Adipose tissue (tissue), 3 donors: ENCODE data around the gene ZNF782. TPM values are rescaled to one million over a fixed set of nuclear protein-coding genes. Genes with fewer than 3 reads are reported as not detected.

Experiments used
- polyA plus RNA-seq, 3 donors: library from polyadenylated mRNA; stranded (reverse); fragments of 200-250 nt; gene quantifications; one replicate each; pipeline ENCODE4 v1.2.3, GENCODE V29; 2013
- donor health status: healthy with polysubstance abuse.
- donor health status: Bipolar disorder and iron deficiency.
- donor health status: healthy.

Gene ZNF782
- polyA plus RNA-seq, 3 donors, result 0.67 to 2.5 (median 1.1) TPM

Other genes with a start within 250 kb of the ZNF782 start
- 10 to 100 TPM in 2 of 3 donors, 1 to 10 TPM in 1; 7.8 to 15.7 (median 10.5) TPM for gene CDC14B, start 234.7 kb downstream of the ZNF782 start, polyA plus RNA-seq
- 10 to 100 TPM in 2 of 3 donors, 1 to 10 TPM in 1; 5.1 to 26.4 (median 15.7) TPM for gene PRXL2C, start 199.2 kb downstream of the ZNF782 start, polyA plus RNA-seq
- 1 to 10 TPM; 2.7 to 5.7 (median 3.0) TPM for gene ZNF510, start 76.4 kb downstream of the ZNF782 start, polyA plus RNA-seq
- gene NUTM2G, start 74.3 kb upstream of the ZNF782 start, polyA plus RNA-seq, result not detected
- 1 to 10 TPM in 1 of 3 donors, under 1 TPM in 2; 0.34 to 4.0 (median 0.37) TPM for gene CTSV, start 184.6 kb upstream of the ZNF782 start, polyA plus RNA-seq